H9 (cell line): Measurements from ENCODE around the gene GPC3. TPM values are rescaled to one million over a fixed set of nuclear protein-coding genes. Genes with fewer than 3 reads are reported as not detected.

Source experiments
- DNase-seq: peaks from one replicate; pipeline ENCODE4 v3.0.0-alpha.2; 2017
- H2AFZ ChIP-seq: one replicate; pipeline ENCODE4 v1.6.1; 2013; ENCODE audit warnings: mild to moderate bottlenecking, low read length, control low read depth, moderate library complexity
- H2AK5ac ChIP-seq: 2 replicates; pipeline ENCODE4 v1.6.1; 2013; ENCODE audit warnings: low read length, control low read depth, mixed read lengths; ENCODE audit not compliant: insufficient read length
- H2BK120ac ChIP-seq: one replicate; pipeline ENCODE4 v1.6.1; 2013; ENCODE audit warnings: low read depth, mild to moderate bottlenecking, low read length, control low read depth, inconsistent platforms; ENCODE audit not compliant: poor library complexity, severe bottlenecking
- H2BK12ac ChIP-seq: 2 replicates; pipeline ENCODE4 v1.6.1; 2013; ENCODE audit warnings: low read length, control low read depth, mixed read lengths, low read depth; ENCODE audit not compliant: insufficient read length
- H2BK15ac ChIP-seq: 2 replicates; pipeline ENCODE4 v1.6.1; 2013; ENCODE audit warnings: low read depth, low read length, control low read depth
- H2BK20ac ChIP-seq: one replicate; pipeline ENCODE4 v1.6.1; 2013; ENCODE audit warnings: low read depth, mild to moderate bottlenecking, low read length, control low read depth, inconsistent platforms; ENCODE audit not compliant: poor library complexity, severe bottlenecking
- H2BK5ac ChIP-seq: 2 replicates; pipeline ENCODE4 v1.6.1; 2013; ENCODE audit warnings: low read length, control low read depth, mixed read lengths; ENCODE audit not compliant: insufficient read length
- H3K14ac ChIP-seq: 2 replicates; pipeline ENCODE4 v1.6.1; 2013; ENCODE audit warnings: low read length, control low read depth; ENCODE audit not compliant: insufficient read depth
- H3K18ac ChIP-seq: 2 replicates; pipeline ENCODE4 v1.6.1; 2013; ENCODE audit warnings: low read depth, mild to moderate bottlenecking, mixed read lengths, low read length, control low read depth; ENCODE audit not compliant: insufficient read length
- H3K23ac ChIP-seq: 2 replicates; pipeline ENCODE4 v1.6.1; 2013; ENCODE audit warnings: low read length, control low read depth, mixed read lengths, low read depth; ENCODE audit not compliant: insufficient read length
- H3K23me2 ChIP-seq: 2 replicates; pipeline ENCODE4 v1.6.1; 2013; ENCODE audit warnings: low read depth, mild to moderate bottlenecking, mixed read lengths, low read length, control low read depth; ENCODE audit not compliant: insufficient read length, poor library complexity, severe bottlenecking
- H3K27ac ChIP-seq: 2 replicates; pipeline ENCODE4 v1.5.1; 2013; ENCODE audit warnings: low read length, control low read depth, mixed read lengths, low read depth; ENCODE audit not compliant: insufficient read length
- H3K27me3 ChIP-seq: 2 replicates; pipeline ENCODE4 v1.6.1; 2013; ENCODE audit warnings: low read length, control low read depth, inconsistent platforms; ENCODE audit not compliant: insufficient read depth
- H3K4ac ChIP-seq: 2 replicates; pipeline ENCODE4 v1.6.1; 2013; ENCODE audit warnings: low read depth, mild to moderate bottlenecking, control low read depth, inconsistent platforms, low read length, moderate library complexity
- H3K4me1 ChIP-seq: 2 replicates; pipeline ENCODE4 v1.6.1; 2013; ENCODE audit warnings: low read length, control low read depth, inconsistent platforms; ENCODE audit not compliant: insufficient read depth
- H3K4me2 ChIP-seq: 2 replicates; pipeline ENCODE4 v1.6.1; 2013; ENCODE audit warnings: low read length, control low read depth, mixed read lengths; ENCODE audit not compliant: insufficient read length, insufficient read depth
- H3K56ac ChIP-seq: 2 replicates; pipeline ENCODE4 v1.6.1; 2013; ENCODE audit warnings: low read depth, mild to moderate bottlenecking, mixed read lengths, low read length, control low read depth; ENCODE audit not compliant: insufficient read length
- H3K79me1 ChIP-seq: 2 replicates; pipeline ENCODE4 v1.6.1; 2013; ENCODE audit warnings: low read depth, mild to moderate bottlenecking, moderate library complexity, low read length, control low read depth, inconsistent platforms; ENCODE audit not compliant: insufficient read depth, poor library complexity, severe bottlenecking
- H3K79me2 ChIP-seq: 2 replicates; pipeline ENCODE4 v1.6.1; 2013; ENCODE audit warnings: low read length, control low read depth, inconsistent platforms; ENCODE audit not compliant: insufficient read depth
- H3K9ac ChIP-seq: 2 replicates; pipeline ENCODE4 v1.6.1; 2013; ENCODE audit warnings: low read length, control low read depth, mixed read lengths; ENCODE audit not compliant: insufficient read length; ENCODE audit errors: extremely low read depth
- H3K9me3 ChIP-seq: one replicate; pipeline ENCODE4 v1.6.1; 2013; ENCODE audit warnings: low read depth, low read length, inconsistent platforms; ENCODE audit not compliant: control insufficient read depth
- H3T11ph ChIP-seq: one replicate; pipeline ENCODE4 v1.6.1; 2013; ENCODE audit warnings: mild to moderate bottlenecking, low read length, control low read depth, inconsistent platforms
- H4K20me1 ChIP-seq: one replicate; pipeline ENCODE4 v1.6.1; 2013; ENCODE audit not compliant: control insufficient read depth, insufficient read length, insufficient read depth
- H4K5ac ChIP-seq: 2 replicates; pipeline ENCODE4 v1.6.1; 2013; ENCODE audit warnings: low read depth, mild to moderate bottlenecking, mixed read lengths, low read length, control low read depth; ENCODE audit not compliant: insufficient read length
- H4K8ac ChIP-seq: replicated peaks from 2 replicates; pipeline ENCODE4 v1.6.1; 2013; ENCODE audit warnings: low read length, control low read depth, mixed read lengths, low read depth; ENCODE audit not compliant: insufficient read length
- H4K91ac ChIP-seq: 2 replicates; pipeline ENCODE4 v1.6.1; 2013; ENCODE audit warnings: low read depth, mild to moderate bottlenecking, moderate library complexity, mixed read lengths, low read length, control low read depth; ENCODE audit not compliant: insufficient read length
- H3K27ac Mint-ChIP-seq, 3 experiments: 2 replicates in 2 of 3; 3 replicates in 1 of 3; pipeline ENCODE4 v1.8.0; 2020 to 2021; ENCODE audit warnings: mixed read lengths in 3 of 3, mild to moderate bottlenecking in 1 of 3, moderate library complexity in 1 of 3
- H3K27me3 Mint-ChIP-seq: 2 replicates; pipeline ENCODE4 v1.8.0; 2021; ENCODE audit warnings: low read depth, mild to moderate bottlenecking, moderate library complexity, mixed read lengths
- H3K36me3 Mint-ChIP-seq, 3 experiments: 2 replicates in 2 of 3; 3 replicates in 1 of 3; pipeline ENCODE4 v1.8.0; 2020 to 2021; ENCODE audit warnings: low read depth in 3 of 3, mixed read lengths in 3 of 3; ENCODE audit not compliant: insufficient read depth in 1 of 3
- H3K4me1 Mint-ChIP-seq, 2 experiments: 2 replicates each; pipeline ENCODE4 v1.8.0; 2020; ENCODE audit warnings: mixed read lengths in 2 of 2
- H3K4me3 Mint-ChIP-seq, 2 experiments: 2 replicates in 1 of 2; 3 replicates in 1 of 2; pipeline ENCODE4 v1.8.0; 2020 to 2021; ENCODE audit warnings: mild to moderate bottlenecking in 2 of 2, mixed read lengths in 2 of 2, moderate library complexity in 1 of 2
- H3K9me3 Mint-ChIP-seq, 2 experiments: 2 replicates in 1 of 2; 3 replicates in 1 of 2; pipeline ENCODE4 v1.8.0; 2020; ENCODE audit warnings: mild to moderate bottlenecking in 2 of 2, mixed read lengths in 2 of 2, moderate library complexity in 1 of 2
- CTCF ChIP-seq: fragments of 200-600 bp; sonication (generic); conservative IDR thresholded peaks from 3 replicates; pipeline ENCODE4 v1.8.0; 2021; ENCODE audit warnings: antibody characterized with exemption, mild to moderate bottlenecking
- WGBS: extraction: QIAGEN DNeasy Blood & Tissue Kit; methylation state at CpG from one replicate; pipeline ENCODE4 v1.1.7; 2013; ENCODE audit warnings: missing lambda C conversion rate, low lambda C conversion rate, mixed read lengths; ENCODE audit not compliant: insufficient read length; ENCODE audit errors: extremely low coverage; 5-methylcytosine and 5-hydroxymethylcytosine counted together
- long read RNA-seq: library from polyadenylated mRNA; unstranded; transcript quantifications from one replicate; pipeline ENCODE4 v2.0.0, GENCODE V29; 2020
- total RNA-seq: library from RNA; stranded (reverse); gene quantifications from 2 replicates; pipeline ENCODE4 v1.2.1, GENCODE V29; 2021

Gene GPC3
- total RNA-seq: 106 and 108 TPM in 2 replicates
- long read RNA-seq, transcript GPC3-201 (8 exons, 2,568 nt): major isoform, 1,098 of 1,131 reads
- long read RNA-seq, partial matches to known transcripts: 12 of 1,131 reads
- long read RNA-seq, other reads (novel, unspliced or antisense): 18 of 1,131 reads

- H3K27ac Mint-ChIP-seq: peak within 1 kb of the TSS in 2 of 3 experiments; percentile 50 to 90; a peak in 2 of 7 replicates
- peaks cover 10% of the 10 kb centered on the region; the same call in 1 of the 2 replicates for H3K27me3 ChIP-seq
- H3K9me3 Mint-ChIP-seq: no peaks in the 10 kb centered on the region; a peak in 1 of 5 replicates
- no peak within 1 kb of the TSS for H3T11ph ChIP-seq
- H3K4me1 ChIP-seq: peaks cover 19% of the 10 kb centered on the region; the same call in 1 of the 2 replicates
- peak within 1 kb of the TSS; percentile 53 for H2AFZ ChIP-seq
- H2AK5ac ChIP-seq: no peak within 1 kb of the TSS
- no peak within 1 kb of the TSS for H3K56ac ChIP-seq
- no peak within 1 kb of the TSS for H3K27ac ChIP-seq
- no peaks in the 10 kb centered on the region for H3K79me2 ChIP-seq
- no peak within 1 kb of the TSS for H3K9ac ChIP-seq
- H3K36me3 Mint-ChIP-seq: no peaks in the 10 kb centered on the region; a peak in 1 of 7 replicates
- H4K5ac ChIP-seq: no peak within 1 kb of the TSS
- H4K8ac ChIP-seq: no peak within 1 kb of the TSS
- no peak within 1 kb of the TSS for H2BK20ac ChIP-seq
- H2BK5ac ChIP-seq: no peak within 1 kb of the TSS
- no peaks in the 10 kb centered on the region for H4K20me1 ChIP-seq
- no peak within 1 kb of the TSS for H4K91ac ChIP-seq
- H2BK15ac ChIP-seq: no peak within 1 kb of the TSS
- no CpG with 5 or more reads among the region's 90 CpGs for WGBS
- H3K9me3 ChIP-seq: no peaks in the 10 kb centered on the region
- peak; percentile 83 for DNase-seq
- H3K14ac ChIP-seq: 0 out of 2 replicates have a peak within 1 kb of the TSS, but pooled peaks have one; percentile 31
- H3K23ac ChIP-seq: no peak within 1 kb of the TSS
- peak within 1 kb of the TSS; percentile 83 for H3K4me2 ChIP-seq
- H3K27me3 Mint-ChIP-seq: peaks cover 29% of the 10 kb centered on the region
- no peaks in the 10 kb centered on the region for H3K79me1 ChIP-seq
- H3K4me3 Mint-ChIP-seq: peak within 1 kb of the TSS; percentile 73 to 86
- H3K4ac ChIP-seq: no peak within 1 kb of the TSS
- TF ChIP-seq CTCF: no peak; the same call in 2 of the 3 replicates
- no peak within 1 kb of the TSS for H2BK120ac ChIP-seq
- peaks cover 68 to 74% of the 10 kb centered on the region in 2 experiments for H3K4me1 Mint-ChIP-seq
- H2BK12ac ChIP-seq: no peak within 1 kb of the TSS
- peaks cover 19% of the 10 kb centered on the region for H3K23me2 ChIP-seq
- H3K18ac ChIP-seq: no peak within 1 kb of the TSS
These were observed at the start of gene GPC3 for GRCh38 chrX:133985164-133985966. Gene GPC3 (minus strand): TSS chrX:133985594.
